OCI-LY7 (cell line): ENCODE results near the gene RAB6B. TPM values are rescaled to one million over a fixed set of nuclear protein-coding genes. Genes with fewer than 3 reads are reported as not detected.

Experiments used
- BruUV-seq: library from RNA; stranded (reverse); fragments of 400-500 nt; replicated peaks from 2 replicates; lab custom pipeline; 2021; lab: Mats Ljungman, UMichigan
- CTCF ChIA-PET: fragments of 300-600 bp; sonication (Branson Sonifier 250); formaldehyde crosslinking; loops from one replicate; lab custom pipeline; 2022; ENCODE audit warnings: antibody characterized with exemption; ENCODE audit not compliant: unreplicated experiment; lab: Charles Lee
- POLR2A ChIA-PET: fragments of 300-600 bp; sonication (Branson Sonifier 250); formaldehyde crosslinking; loops from one replicate; lab custom pipeline; 2022; ENCODE audit warnings: antibody characterized with exemption; lab: Charles Lee
- DNase-seq: peaks from one replicate; pipeline ENCODE4 v3.0.0-alpha.2; 2015; ENCODE audit warnings: low spot score
- H2AFZ ChIP-seq: fragments of 200-600 bp; sonication (generic), shearing (Covaris generic); 2 replicates; pipeline ENCODE4 v1.6.1; 2014; ENCODE audit warnings: mild to moderate bottlenecking, antibody characterized with exemption, low read length, moderate library complexity
- H3K27ac ChIP-seq: fragments of 200-600 bp; sonication (generic); 2 replicates; pipeline ENCODE4 v1.5.1; 2014; ENCODE audit warnings: mixed run types, low read depth, mild to moderate bottlenecking, moderate library complexity, low read length, inconsistent platforms; ENCODE audit not compliant: poor library complexity, severe bottlenecking
- H3K36me3 ChIP-seq: fragments of 200-600 bp; sonication (generic); 2 replicates; pipeline ENCODE4 v1.6.1; 2014; ENCODE audit warnings: mild to moderate bottlenecking, antibody characterized with exemption, low read length, moderate library complexity, mixed read lengths; ENCODE audit not compliant: insufficient read depth
- H3K4me1 ChIP-seq: fragments of 200-600 bp; sonication (generic); 2 replicates; pipeline ENCODE4 v1.5.1; 2014; ENCODE audit warnings: mild to moderate bottlenecking, low read length; ENCODE audit not compliant: insufficient read depth, poor library complexity, severe bottlenecking
- H3K4me2 ChIP-seq: fragments of 200-600 bp; sonication (generic); 2 replicates; pipeline ENCODE4 v1.6.1; 2014; ENCODE audit warnings: mild to moderate bottlenecking, low read length
- H3K4me3 ChIP-seq: fragments of 200-600 bp; sonication (generic); 2 replicates; pipeline ENCODE4 v1.5.1; 2014; ENCODE audit warnings: mild to moderate bottlenecking, low read depth, low read length; ENCODE audit not compliant: poor library complexity, severe bottlenecking
- H3K79me2 ChIP-seq: fragments of 200-600 bp; sonication (generic); 2 replicates; pipeline ENCODE4 v1.6.1; 2016; ENCODE audit warnings: low read depth, mild to moderate bottlenecking, low read length, moderate library complexity, mixed read lengths; ENCODE audit not compliant: insufficient read depth
- H3K9me2 ChIP-seq: fragments of 200-600 bp; sonication (generic); 2 replicates; pipeline ENCODE4 v1.6.1; 2016; ENCODE audit warnings: mild to moderate bottlenecking, low read length, mixed read lengths; ENCODE audit not compliant: insufficient read depth
- H3K9me3 ChIP-seq: fragments of 200-600 bp; sonication (generic); 2 replicates; pipeline ENCODE4 v1.6.1; 2014; ENCODE audit warnings: mild to moderate bottlenecking, mixed run types, low read length, mixed read lengths
- H4K20me1 ChIP-seq: fragments of 200-600 bp; sonication (generic); 2 replicates; pipeline ENCODE4 v1.6.1; 2014; ENCODE audit warnings: mild to moderate bottlenecking, antibody characterized with exemption, low read length, moderate library complexity, mixed read lengths; ENCODE audit not compliant: insufficient read depth
- EZH2phosphoT487 ChIP-seq: fragments of 200-600 bp; sonication (generic); IDR thresholded peaks from 2 replicates; pipeline ENCODE4 v1.6.1; 2018; ENCODE audit warnings: low read depth, borderline replicate concordance, mild to moderate bottlenecking, mixed run types, antibody characterized with exemption, low read length, moderate library complexity, mixed read lengths
- intact Hi-C: fragments of 100-400 bp; cut with micrococcal nuclease; formaldehyde crosslinking; loops from one replicate; pipeline ENCODE4 v1.10.0; 2022; ENCODE audit not compliant: unreplicated experiment
- total RNA-seq, 2 experiments: library from RNA; depleted of rRNA in 1 of 2; stranded (reverse); fragments of >200 nt in 1 of 2; shearing (Covaris generic) in 1 of 2; gene quantifications; 2 replicates each; pipeline ENCODE4 v1.2.3, GENCODE V29; 2014 to 2022
- TF ChIP-seq, protein P1 (sequence below): fragments of 200-600 bp; sonication (generic); conservative IDR thresholded peaks from 2 replicates; pipeline ENCODE4 v1.5.1; 2014; ENCODE audit warnings: mild to moderate bottlenecking, antibody characterized with exemption, low read length, moderate library complexity, mixed read lengths

The RAB6B gene
- total RNA-seq, 2 experiments from 2014 or later: not detected

DNA sequence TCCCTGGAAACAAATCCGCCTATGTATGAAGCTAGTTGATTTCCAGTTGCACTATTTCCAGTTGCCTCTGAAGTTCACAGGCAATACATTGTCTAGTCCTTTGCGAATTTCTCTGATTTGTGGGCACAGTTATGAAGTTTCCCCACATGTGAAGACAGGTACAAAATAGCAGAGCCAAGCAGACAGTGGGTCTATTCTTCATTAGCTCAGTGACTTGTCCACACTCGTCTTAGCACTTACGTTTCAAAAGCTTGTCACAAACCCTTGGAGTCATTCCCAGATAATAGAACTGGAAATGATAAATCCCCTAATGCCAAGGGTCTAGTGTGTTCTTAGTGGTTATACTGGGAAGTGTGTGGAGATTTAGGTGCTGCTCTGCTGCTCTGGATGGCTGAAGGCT lies 75.6 kb downstream of the RAB6B start:
- no TSS peak for BruUV-seq
- H3K4me3 ChIP-seq: no peak overlapping the region
- H3K79me2 ChIP-seq: no peaks in the 10 kb centered on the region
- no peaks in the 10 kb centered on the region for H3K4me1 ChIP-seq
- DNase-seq: no peak
- no peaks in the 10 kb centered on the region for H3K9me3 ChIP-seq
- no peak overlapping the region for H3K4me2 ChIP-seq
- peaks cover 98% of the 10 kb centered on the region for H3K36me3 ChIP-seq
- H3K27ac ChIP-seq: no peak overlapping the region
- TF ChIP-seq, protein P1, sequence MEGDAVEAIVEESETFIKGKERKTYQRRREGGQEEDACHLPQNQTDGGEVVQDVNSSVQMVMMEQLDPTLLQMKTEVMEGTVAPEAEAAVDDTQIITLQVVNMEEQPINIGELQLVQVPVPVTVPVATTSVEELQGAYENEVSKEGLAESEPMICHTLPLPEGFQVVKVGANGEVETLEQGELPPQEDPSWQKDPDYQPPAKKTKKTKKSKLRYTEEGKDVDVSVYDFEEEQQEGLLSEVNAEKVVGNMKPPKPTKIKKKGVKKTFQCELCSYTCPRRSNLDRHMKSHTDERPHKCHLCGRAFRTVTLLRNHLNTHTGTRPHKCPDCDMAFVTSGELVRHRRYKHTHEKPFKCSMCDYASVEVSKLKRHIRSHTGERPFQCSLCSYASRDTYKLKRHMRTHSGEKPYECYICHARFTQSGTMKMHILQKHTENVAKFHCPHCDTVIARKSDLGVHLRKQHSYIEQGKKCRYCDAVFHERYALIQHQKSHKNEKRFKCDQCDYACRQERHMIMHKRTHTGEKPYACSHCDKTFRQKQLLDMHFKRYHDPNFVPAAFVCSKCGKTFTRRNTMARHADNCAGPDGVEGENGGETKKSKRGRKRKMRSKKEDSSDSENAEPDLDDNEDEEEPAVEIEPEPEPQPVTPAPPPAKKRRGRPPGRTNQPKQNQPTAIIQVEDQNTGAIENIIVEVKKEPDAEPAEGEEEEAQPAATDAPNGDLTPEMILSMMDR: no peak
- TF ChIP-seq EZH2phosphoT487: no peak
- no peaks in the 10 kb centered on the region for H3K9me2 ChIP-seq
- ChIA-PET CTCF (no interaction called here), POLR2A (interaction anchor here (0.7 to 1.0 kb wide), 4 partner anchors 35 to 229 kb away, joined by 3 to 6 read pairs (median 4); no protein-coding TSS in a partner anchor)
- intact Hi-C loops: loop anchor here (5.0 kb wide), 1 partner anchor 378 kb away; no protein-coding TSS in a partner anchor
- no peaks in the 10 kb centered on the region for H4K20me1 ChIP-seq
- no peak overlapping the region for H2AFZ ChIP-seq

DNA sequence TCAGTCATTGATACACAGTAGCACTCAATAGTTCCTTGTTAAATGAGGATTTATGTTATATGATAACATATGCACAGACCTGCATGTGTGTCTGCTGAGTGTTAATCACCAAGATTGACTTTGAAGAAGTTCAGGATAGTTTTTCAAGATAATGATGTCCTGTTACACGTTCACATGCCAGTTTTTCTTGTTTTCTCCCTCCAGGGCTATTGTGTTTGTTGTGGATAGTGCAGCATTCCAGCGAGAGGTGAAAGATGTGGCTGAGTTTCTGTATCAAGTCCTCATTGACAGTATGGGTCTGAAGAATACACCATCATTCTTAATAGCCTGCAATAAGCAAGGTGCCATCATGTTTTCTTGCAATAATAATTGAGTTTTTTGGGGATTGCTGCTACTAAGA lies 80.3 kb downstream of the RAB6B start:
- no peak overlapping the region for H3K4me2 ChIP-seq
- H3K36me3 ChIP-seq: peaks cover 96% of the 10 kb centered on the region
- ChIA-PET POLR2A (no interaction called here), CTCF (no interaction called here)
- no peaks in the 10 kb centered on the region for H3K9me2 ChIP-seq
- intact Hi-C loops: no loop called here
- H3K4me1 ChIP-seq: no peaks in the 10 kb centered on the region
- H3K4me3 ChIP-seq: no peak overlapping the region
- H3K27ac ChIP-seq: no peak overlapping the region
- DNase-seq: no peak
- no peak for TF ChIP-seq EZH2phosphoT487
- TF ChIP-seq, protein P1: no peak
- H2AFZ ChIP-seq: no peak overlapping the region
- no peaks in the 10 kb centered on the region for H3K9me3 ChIP-seq
- H4K20me1 ChIP-seq: no peaks in the 10 kb centered on the region
- no TSS peak for BruUV-seq
- no peaks in the 10 kb centered on the region for H3K79me2 ChIP-seq

DNA sequence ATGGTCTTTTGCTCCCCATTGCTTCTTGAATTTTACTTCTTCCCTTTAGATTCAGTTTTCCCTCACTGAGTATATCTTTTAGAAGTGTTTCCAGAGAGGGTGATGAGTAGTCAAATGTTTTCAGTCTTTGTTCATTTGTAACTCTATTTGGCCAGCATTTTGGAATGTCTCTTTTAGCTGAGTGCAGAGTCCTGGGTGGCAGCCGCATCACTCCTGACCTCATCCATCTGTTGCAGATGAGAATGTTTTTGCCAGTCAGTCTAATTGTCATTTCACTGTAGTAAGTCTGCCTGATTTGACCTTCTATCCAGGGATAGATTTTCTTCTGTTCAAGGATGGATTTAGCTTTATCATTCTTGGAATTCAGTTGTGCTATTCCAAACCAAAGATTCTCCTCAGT lies 82.8 kb downstream of the RAB6B start:
- Histone ChIP-seq H3K79me2 (peaks cover 10% of the 10 kb centered on the region; the same call in 1 of the 2 replicates), H3K36me3 (peaks cover 94% of the 10 kb centered on the region), H3K9me3 (no peaks in the 10 kb centered on the region), H3K4me1 (no peaks in the 10 kb centered on the region), H3K4me3 (no peak overlapping the region), H2AFZ (no peak overlapping the region), H3K9me2 (no peaks in the 10 kb centered on the region), H3K27ac (no peak overlapping the region), H4K20me1 (no peaks in the 10 kb centered on the region), H3K4me2 (no peak overlapping the region)
- TF ChIP-seq, protein P1: no peak
- TF ChIP-seq EZH2phosphoT487: no peak
- intact Hi-C loops: no loop called here
- BruUV-seq: no TSS peak
- ChIA-PET POLR2A (interaction anchor here (0.7 kb wide), 1 partner anchor 22 kb away, joined by 3 read pairs; no protein-coding TSS in a partner anchor), CTCF (interaction anchor here (0.6 kb wide), 1 partner anchor 481 kb away, joined by 3 read pairs; no protein-coding TSS in a partner anchor)
- DNase-seq: no peak
